ENCODE results near the gene SRPRB.

SRPRB gene

GRCh38 chr3:133866141-133866540, 60.5 kb downstream of the SRPRB start:
- no peak for DNase-seq
- TF ChIP-seq GATA1 (IDR thresholded peaks at IDR 0.05; ENCODE audit: low read depth, low read length) (no peak), POLR2A (IDR thresholded peaks at IDR 0.05; ENCODE audit: low read length) (no peak)

DNA sequence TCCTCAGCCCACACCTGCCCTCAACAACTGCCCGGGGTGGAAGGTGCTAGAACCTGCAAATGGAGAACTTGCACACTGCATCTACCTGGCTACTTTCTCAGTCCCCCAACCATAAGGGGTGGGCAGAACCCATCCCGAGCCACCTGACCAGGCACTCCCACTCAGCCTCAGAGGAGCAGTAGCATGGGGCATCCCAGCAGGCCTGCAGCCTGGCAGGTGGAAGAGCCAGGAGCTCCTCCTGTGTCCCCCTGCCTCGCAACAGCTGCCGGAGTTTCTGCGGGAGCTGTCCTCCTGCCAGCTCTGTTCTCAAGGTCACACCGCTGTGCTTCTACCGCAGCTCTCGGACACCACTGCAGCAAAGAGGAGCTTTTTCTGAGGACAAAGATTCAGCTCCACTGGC, 62.6 kb downstream of the SRPRB start:
- no peak for TF ChIP-seq POLR2A (IDR thresholded peaks at IDR 0.05; ENCODE audit: low read length)
- TF ChIP-seq GATA1 (IDR thresholded peaks at IDR 0.05; ENCODE audit: low read depth, low read length) = no peak
- no peak for DNase-seq

GRCh38 chr3:133868758-133869475, 63.3 kb downstream of the SRPRB start:
- TF ChIP-seq GATA1 (IDR thresholded peaks at IDR 0.05; ENCODE audit: low read depth, low read length) = no peak
- no peak for TF ChIP-seq POLR2A (IDR thresholded peaks at IDR 0.05; ENCODE audit: low read length)
- no peak for DNase-seq

DNA sequence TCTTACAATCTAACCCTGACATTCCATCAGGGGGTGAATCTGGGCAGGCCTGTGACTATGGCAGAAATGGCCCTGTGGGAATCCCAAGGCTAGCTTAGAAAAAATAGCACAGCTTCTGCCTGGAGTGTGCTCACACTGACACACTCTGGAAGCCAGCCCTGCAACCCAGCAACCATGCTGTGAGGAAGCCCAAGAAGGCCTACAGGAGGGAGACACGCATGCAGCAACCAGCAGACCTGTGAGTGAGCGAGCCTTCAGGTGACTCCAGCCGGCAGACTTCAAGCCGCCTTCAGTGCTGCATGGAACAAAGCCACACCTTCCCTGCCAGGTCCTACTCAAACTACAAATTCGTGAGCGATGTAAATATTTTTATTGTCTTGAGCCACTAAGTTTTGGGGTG, 64.0 kb downstream of the SRPRB start:
- TF ChIP-seq GATA1 (IDR thresholded peaks at IDR 0.05; ENCODE audit: low read depth, low read length) (no peak), POLR2A (IDR thresholded peaks at IDR 0.05; ENCODE audit: low read length) (no peak)
- DNase-seq = no peak

- TF ChIP-seq POLR2A (IDR thresholded peaks at IDR 0.05; ENCODE audit: low read length) = no peak
- TF ChIP-seq GATA1 (IDR thresholded peaks at IDR 0.05; ENCODE audit: low read depth, low read length) = no peak
- no peak for DNase-seq
Measured at GRCh38 chr3:133870822-133871221, 65.2 kb downstream of the SRPRB start.
